H1 (cell line): ENCODE measurements around the gene VPS13D. TPM values are rescaled to one million over a fixed set of nuclear protein-coding genes. Genes with fewer than 3 reads are reported as not detected.

Experiments
- JUN ChIP-seq: IDR thresholded peaks from 2 replicates; pipeline ENCODE4 v1.6.1; 2011; ENCODE audit warnings: low read depth, mild to moderate bottlenecking, improper control_type of control experiment, low read length
- RXRA ChIP-seq: IDR thresholded peaks from 2 replicates; pipeline ENCODE4 v1.6.1; 2011; ENCODE audit warnings: low read depth, mild to moderate bottlenecking, low read length, moderate library complexity; ENCODE audit not compliant: insufficient read depth
- SP1 ChIP-seq: IDR thresholded peaks from 2 replicates; pipeline ENCODE4 v1.6.1; 2011; ENCODE audit warnings: low read depth, low read length
- TBP ChIP-seq: IDR thresholded peaks from 2 replicates; pipeline ENCODE4 v1.6.1; 2011; ENCODE audit warnings: low read depth, low read length, improper control_type of control experiment
- TEAD4 ChIP-seq: IDR thresholded peaks from 2 replicates; pipeline ENCODE4 v1.6.1; 2012; ENCODE audit warnings: low read depth, low read length, inconsistent platforms, mixed read lengths
- polyA plus RNA-seq, 7 experiments: library from polyadenylated mRNA; depleted of rRNA in 3 of 7; stranded (reverse) in 5 of 7; unstranded in 2 of 7; fragments of >200 nt in 5 of 7; fragments of 200-250 nt in 2 of 7; gene quantifications; 1 replicate in 5 of 7; 2 replicates in 1 of 7; 4 replicates in 1 of 7; pipeline versions ENCODE4 v1.2.1 to v1.2.3, GENCODE V29; 2011 to 2013; ENCODE audit warnings: missing spikeins in 2 of 7, mixed read lengths in 2 of 7
- total RNA-seq: library from RNA; stranded (reverse); fragmentation: NEBNext Ultra II Directional; extraction: Animal tissue kit (Norgen Biotek cat#: 25700); gene quantifications from 2 replicates; pipeline ENCODE4 v1.2.1, GENCODE V29; 2021
- TF ChIP-seq, protein P1 (sequence below), 3 experiments: IDR thresholded peaks; 1 replicate in 2 of 3; 2 replicates in 1 of 3; pipeline versions ENCODE4 v1.5.1 to v1.6.1; 2011; ENCODE audit warnings: low read length in 3 of 3, mild to moderate bottlenecking in 3 of 3, inconsistent platforms in 2 of 3, low read depth in 1 of 3, moderate library complexity in 1 of 3; ENCODE audit not compliant: insufficient read depth in 1 of 3; ENCODE audit errors: control extremely low read depth in 1 of 3
- TF ChIP-seq, protein P2 (sequence below): IDR thresholded peaks from 2 replicates; pipeline ENCODE4 v1.6.1; 2012; ENCODE audit warnings: inconsistent platforms

The VPS13D gene
- total and polyA plus RNA-seq, 2 of the 8 experiments (the other 6 are each of a cell fraction or from before 2014, with no cell fraction given): 10.9 to 31.2 TPM

DNA sequence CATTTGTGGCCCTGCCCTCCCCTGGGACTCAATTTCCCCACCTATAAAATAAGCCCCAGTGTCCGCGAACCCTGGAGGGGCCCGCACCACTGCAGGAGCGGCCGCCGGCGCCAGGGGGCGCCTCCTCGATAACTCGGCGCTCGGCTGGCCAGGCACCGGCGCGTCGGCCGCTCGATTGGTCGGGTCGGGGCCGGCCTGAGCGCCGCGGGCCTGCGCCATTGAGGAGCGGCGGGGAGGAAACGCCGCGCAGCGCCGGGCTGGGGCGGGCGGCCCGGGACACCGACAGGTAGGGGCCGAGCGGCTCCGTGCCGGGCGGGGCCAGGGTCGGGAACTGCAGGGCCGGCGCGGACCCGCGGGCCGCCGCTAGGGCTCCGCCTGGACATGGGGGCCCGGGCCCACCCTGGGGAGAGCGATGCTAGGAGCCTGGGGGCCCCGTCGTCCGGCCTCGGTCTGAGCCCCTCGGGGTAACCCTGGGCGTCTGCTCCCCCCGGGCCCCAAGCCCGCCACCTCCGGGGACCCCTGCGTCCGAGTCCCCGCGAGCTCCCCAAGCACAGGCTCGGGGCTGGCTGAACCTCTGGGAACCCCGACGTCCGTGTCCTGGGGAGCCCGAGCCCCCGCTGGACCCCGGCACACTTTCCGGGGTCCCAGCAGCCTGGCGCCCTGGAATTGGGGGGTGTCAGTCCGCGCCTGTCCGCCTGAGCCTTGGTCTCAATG, at the start of gene VPS13D (continued):
- TF ChIP-seq, protein P1, sequence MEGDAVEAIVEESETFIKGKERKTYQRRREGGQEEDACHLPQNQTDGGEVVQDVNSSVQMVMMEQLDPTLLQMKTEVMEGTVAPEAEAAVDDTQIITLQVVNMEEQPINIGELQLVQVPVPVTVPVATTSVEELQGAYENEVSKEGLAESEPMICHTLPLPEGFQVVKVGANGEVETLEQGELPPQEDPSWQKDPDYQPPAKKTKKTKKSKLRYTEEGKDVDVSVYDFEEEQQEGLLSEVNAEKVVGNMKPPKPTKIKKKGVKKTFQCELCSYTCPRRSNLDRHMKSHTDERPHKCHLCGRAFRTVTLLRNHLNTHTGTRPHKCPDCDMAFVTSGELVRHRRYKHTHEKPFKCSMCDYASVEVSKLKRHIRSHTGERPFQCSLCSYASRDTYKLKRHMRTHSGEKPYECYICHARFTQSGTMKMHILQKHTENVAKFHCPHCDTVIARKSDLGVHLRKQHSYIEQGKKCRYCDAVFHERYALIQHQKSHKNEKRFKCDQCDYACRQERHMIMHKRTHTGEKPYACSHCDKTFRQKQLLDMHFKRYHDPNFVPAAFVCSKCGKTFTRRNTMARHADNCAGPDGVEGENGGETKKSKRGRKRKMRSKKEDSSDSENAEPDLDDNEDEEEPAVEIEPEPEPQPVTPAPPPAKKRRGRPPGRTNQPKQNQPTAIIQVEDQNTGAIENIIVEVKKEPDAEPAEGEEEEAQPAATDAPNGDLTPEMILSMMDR (IDR thresholded peaks at IDR 0.05; ENCODE audit: control extremely low read depth in 1 of 3, insufficient read depth in 1 of 3, low read depth in 1 of 3, low read length in 3 of 3): peak; percentile 83 to 92 (median 88)
- no peak for TF ChIP-seq TBP
- TF ChIP-seq JUN: no peak
- TF ChIP-seq RXRA: no peak
- no peak for TF ChIP-seq SP1
- TF ChIP-seq, protein P2, sequence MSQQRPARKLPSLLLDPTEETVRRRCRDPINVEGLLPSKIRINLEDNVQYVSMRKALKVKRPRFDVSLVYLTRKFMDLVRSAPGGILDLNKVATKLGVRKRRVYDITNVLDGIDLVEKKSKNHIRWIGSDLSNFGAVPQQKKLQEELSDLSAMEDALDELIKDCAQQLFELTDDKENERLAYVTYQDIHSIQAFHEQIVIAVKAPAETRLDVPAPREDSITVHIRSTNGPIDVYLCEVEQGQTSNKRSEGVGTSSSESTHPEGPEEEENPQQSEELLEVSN: no peak
- TF ChIP-seq TEAD4: no peak
